GM18867 (cell line): ENCODE results near the gene ISM2.

Experiments
- ATAC-seq: cut with Tn5 transposase; IDR thresholded peaks from one replicate; pipeline ENCODE4 v1.9.1; 2021; ENCODE audit warnings: mild to moderate bottlenecking, moderate library complexity; ENCODE audit not compliant: unreplicated experiment

ISM2 gene

DNA sequence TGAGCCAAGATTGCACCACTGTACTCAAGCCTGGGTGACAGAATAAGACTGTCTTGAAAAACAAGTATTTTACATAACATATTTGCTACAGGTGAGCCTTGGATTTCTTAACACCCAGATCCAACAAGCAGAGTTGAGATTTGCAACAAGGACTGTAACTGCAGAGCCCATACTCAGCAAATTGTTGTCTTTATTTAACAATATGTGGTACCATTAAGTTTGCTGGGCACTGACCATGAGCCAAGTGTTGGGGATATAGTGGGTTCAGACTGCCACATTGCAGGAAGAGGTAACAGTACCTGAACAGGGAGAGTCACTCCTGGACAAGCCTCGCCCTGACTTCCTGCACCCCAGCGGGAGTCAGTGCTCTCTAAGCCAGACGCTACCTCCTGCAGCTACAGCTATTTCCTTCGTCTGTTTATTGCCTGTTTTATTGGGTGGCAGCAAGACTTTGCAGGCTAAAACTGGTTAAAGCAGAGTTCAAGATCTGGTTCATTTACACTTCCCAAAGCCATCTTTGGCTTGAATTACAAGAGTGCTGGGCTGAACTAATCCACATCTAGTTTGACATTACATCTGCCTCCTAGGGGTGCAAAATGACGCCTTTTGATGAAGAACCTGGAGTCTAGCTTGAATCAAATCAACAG lies 28.3 kb downstream of the ISM2 start:
- no peak for ATAC-seq

DNA sequence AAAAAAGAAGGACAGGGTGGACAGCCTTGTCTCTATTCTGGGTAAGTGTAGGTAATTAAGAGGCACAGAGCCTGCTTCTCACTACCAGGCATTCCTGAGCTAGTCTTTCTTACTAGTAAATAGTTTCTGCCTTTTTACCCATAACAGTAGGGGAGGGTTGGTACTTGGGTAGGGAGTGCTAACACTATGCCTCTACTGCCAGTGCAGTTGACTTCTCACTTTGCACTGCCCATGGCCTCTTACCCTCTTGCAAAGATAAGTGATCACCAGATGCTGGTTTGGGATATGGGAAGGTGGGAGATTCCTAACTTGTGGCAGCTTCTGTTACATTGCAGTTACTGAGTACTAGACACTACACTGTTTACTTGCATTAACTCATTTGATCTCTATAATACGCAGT lies 29.1 kb downstream of the ISM2 start:
- ATAC-seq = no peak

- ATAC-seq = no peak
Observed at GRCh38 chr14:77469067-77469505, 29.5 kb downstream of the ISM2 start.

DNA sequence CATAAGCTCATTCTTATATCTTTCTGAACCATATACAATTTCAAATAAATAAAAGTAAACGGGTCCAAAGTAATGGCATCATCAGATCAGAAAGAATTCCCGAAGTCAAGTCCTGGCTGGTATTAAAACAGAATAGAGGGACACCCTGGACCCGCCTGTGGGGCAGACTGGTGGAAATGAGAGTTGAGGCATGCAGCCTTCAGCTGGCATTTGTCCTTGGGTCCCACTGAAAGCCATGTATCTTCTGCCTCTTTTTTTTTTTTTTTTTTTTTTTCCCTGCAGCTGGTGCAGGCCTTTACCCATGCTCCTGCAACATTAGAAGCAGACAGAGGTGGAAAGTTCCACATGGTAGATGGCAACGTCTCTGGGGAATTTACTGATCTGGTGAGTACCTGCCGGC lies 30.8 kb downstream of the ISM2 start:
- no peak for ATAC-seq

- no peak for ATAC-seq
Observed at GRCh38 chr14:77459072-77459723, 39.4 kb downstream of the ISM2 start.

GRCh38 chr14:77458249-77458950 lies 40.2 kb downstream of the ISM2 start:
- peak; percentile 19 for ATAC-seq

DNA sequence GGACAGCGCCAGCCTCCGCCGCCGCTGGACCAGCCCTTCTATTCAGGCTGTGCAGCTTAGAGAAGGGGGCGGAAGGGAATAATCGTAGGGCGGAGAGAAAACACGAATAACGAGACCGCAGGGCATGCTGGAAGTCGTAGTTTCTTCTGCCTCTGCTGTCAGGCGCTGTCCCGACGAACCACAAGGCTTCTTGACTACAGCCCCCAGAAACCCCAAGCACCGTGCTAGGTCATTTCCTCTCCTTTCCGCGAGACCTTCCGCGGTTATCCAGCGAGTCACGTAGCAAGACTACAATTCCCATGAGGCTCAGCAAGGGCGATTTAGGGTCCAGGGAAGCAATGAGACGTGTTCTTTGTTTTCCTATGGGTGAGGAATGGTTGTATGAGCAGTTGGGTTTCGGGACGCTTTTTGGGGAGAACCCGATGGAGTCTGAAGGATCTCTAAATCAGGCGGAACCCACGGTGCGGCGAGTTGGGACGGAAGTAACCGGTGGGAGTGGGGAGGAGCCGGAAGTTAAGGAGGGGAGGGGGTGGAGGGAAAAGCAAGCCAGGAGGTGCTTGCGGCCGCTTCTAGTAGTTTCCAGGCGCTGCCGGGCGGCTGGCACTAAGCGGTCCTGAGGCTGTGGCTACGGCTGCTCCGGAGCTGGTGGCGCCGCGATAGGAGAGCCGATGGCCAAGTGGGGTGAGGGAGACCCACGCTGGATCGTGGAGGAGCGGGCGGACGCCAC lies 40.9 kb downstream of the ISM2 start, which contains the start of the genes AHSA1 and VIPAS39:
Gene AHSA1 (plus strand): TSS at position 572 of the 727 bp plus-strand sequence. CDS start 97 bp downstream, at position 669.
Gene VIPAS39 (minus strand): TSS at position 80 of the 727 bp plus-strand sequence. CDS start 3,499 bp downstream, outside the sequence.
- peak; percentile 90 for ATAC-seq

- ATAC-seq = no peak
Observed at GRCh38 chr14:77457115-77457521, 41.5 kb downstream of the ISM2 start.

- ATAC-seq = no peak
Observed at GRCh38 chr14:77455966-77456640, 42.5 kb downstream of the ISM2 start.

GRCh38 chr14:77442196-77442595 lies 56.4 kb downstream of the ISM2 start:
- ATAC-seq = no peak

DNA sequence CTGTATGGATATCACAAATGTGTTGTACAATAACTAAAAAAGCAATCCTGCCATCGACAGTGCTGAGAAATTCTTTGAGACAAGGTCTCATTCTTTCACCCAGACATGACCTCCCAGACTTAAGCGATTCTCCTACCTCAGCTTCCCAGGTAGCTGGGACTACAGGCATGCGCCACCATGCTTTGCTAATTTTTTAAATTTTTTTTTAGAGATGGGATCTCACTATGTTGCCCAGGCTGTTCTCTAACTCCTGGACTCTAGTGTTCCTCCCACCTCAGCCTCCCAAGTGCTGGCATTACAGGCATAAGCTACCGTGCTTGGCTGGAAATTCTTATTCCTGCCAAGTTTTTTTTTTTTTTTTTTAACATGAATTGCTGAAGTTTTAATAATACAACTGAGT lies 58.8 kb downstream of the ISM2 start:
- ATAC-seq = no peak

- no peak for ATAC-seq
Observed at GRCh38 chr14:77438596-77438995, 60.0 kb downstream of the ISM2 start.

GRCh38 chr14:77436042-77436441 lies 62.6 kb downstream of the ISM2 start:
- ATAC-seq = no peak

- no peak for ATAC-seq
Observed at GRCh38 chr14:77426396-77426795, 72.2 kb downstream of the ISM2 start.

DNA sequence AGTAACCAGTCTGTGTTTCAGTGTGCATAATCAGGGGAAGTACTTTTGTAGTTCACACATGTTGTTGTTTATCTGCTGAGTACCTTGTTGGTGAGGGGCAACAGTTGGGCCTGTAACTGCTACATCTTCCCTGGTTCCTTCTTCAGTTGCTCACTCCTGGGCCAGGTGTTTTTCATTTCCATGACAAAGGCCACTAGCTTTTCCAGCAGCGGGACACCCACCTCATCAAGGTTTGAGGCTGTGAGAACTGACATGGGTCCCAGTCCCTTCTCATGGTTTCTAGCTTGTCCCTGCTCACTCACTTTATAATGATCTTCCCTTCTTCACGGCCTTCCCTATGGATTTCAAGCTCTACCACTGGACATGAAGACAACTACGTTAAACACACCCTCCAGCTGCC lies 73.8 kb downstream of the ISM2 start:
- ATAC-seq = no peak
